Measurements from ENCODE around the gene PNLIPRP2.

The PNLIPRP2 gene

DNA sequence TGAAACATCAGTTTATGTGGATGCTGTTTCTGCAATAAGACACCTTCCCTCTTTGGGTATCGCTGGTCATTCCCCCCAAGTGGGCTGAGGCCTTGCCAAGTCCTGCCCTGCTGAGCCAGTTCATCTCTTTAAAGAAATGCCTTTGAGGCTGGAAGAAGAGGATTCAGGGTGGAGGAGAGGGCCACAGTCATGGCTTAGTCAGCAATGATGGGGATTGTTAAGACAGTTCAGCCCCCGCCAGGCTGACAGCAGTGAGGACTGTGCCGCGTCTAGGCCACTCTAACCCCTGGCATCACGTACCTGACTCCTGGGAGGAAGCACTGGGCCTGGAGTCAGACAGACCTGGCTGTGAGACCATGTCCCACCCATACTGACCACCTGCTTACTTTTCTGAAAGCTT is 48.3 kb downstream of the PNLIPRP2 start:
- no peak for DNase-seq
- no peak for TF ChIP-seq CTCF (IDR thresholded peaks at IDR 0.05; ENCODE audit: low read depth, low read length)
- Histone ChIP-seq H3K36me3 (no peaks in the 10 kb centered on the region), H3K4me1 (no peaks in the 10 kb centered on the region), H3K27me3 (no peaks in the 10 kb centered on the region), H3K4me3 (ENCODE audit: low read depth, low read length) (no peak overlapping the region), H3K9me3 (no peaks in the 10 kb centered on the region)

DNA sequence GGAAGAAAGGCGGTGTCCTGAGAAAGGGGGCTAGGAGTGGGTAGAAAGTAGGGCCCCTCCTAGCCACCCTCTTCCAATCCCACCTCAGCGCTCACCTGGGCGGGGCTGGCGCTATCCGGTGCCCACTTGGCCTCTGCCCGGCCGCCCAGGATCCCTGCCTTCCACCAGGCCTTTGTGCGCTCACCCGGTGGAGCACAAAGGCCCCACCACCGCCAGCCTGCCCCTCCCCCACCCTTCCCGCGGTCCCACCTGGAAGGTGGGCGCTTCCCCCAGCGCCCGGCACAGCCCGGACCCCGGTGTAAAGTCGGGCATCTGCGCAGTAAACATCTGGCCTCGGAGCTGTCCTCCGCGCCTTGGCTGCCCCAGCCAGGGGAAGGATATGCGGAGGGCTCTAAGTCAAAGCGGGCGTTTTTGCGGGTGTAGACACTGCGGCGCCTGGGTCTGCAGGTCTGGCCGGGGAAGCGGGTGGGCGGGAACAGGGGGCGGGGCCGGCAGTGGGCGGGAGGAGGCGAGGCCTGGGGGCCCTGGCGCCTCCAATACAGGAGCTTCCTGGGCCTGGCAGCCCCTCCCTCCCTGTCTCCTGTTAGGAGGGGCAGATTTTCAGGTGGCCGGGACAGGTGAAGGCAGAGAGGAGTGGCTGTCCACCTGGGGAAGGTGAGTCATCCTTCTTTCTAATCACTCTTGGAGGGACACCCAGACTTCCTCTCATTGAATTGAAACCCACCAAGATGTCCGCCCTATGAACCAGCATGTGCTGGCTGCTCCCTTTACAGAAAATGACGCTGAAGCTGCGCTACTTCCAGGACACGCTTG is 49.3 kb downstream of the PNLIPRP2 start:
- Histone ChIP-seq H3K27me3 (no peaks in the 10 kb centered on the region), H3K36me3 (no peaks in the 10 kb centered on the region), H3K4me3 (ENCODE audit: low read depth, low read length) (no peak overlapping the region), H3K9me3 (no peaks in the 10 kb centered on the region), H3K4me1 (no peaks in the 10 kb centered on the region)
- TF ChIP-seq CTCF (IDR thresholded peaks at IDR 0.05; ENCODE audit: low read depth, low read length) = no peak
- peak; percentile 36 for DNase-seq

GRCh38 chr10:116670706-116671105 is 50.0 kb downstream of the PNLIPRP2 start:
- no peaks in the 10 kb centered on the region for H3K27me3 ChIP-seq
- H3K4me3 ChIP-seq (ENCODE audit: low read depth, low read length) = no peak overlapping the region
- TF ChIP-seq CTCF (IDR thresholded peaks at IDR 0.05; ENCODE audit: low read depth, low read length) = no peak
- H3K9me3 ChIP-seq = no peaks in the 10 kb centered on the region
- no peaks in the 10 kb centered on the region for H3K36me3 ChIP-seq
- no peaks in the 10 kb centered on the region for H3K4me1 ChIP-seq
- DNase-seq = no peak

GRCh38 chr10:116671274-116671926 is 50.6 kb downstream of the PNLIPRP2 start:
- H3K4me3 ChIP-seq (ENCODE audit: low read depth, low read length) = no peak overlapping the region
- no peak for DNase-seq
- no peaks in the 10 kb centered on the region for H3K4me1 ChIP-seq
- no peaks in the 10 kb centered on the region for H3K27me3 ChIP-seq
- TF ChIP-seq CTCF (IDR thresholded peaks at IDR 0.05; ENCODE audit: low read depth, low read length) = no peak
- H3K36me3 ChIP-seq = no peaks in the 10 kb centered on the region
- no peaks in the 10 kb centered on the region for H3K9me3 ChIP-seq

GRCh38 chr10:116672891-116673290 is 52.1 kb downstream of the PNLIPRP2 start:
- Histone ChIP-seq H3K36me3 (no peaks in the 10 kb centered on the region), H3K9me3 (no peaks in the 10 kb centered on the region), H3K4me1 (no peaks in the 10 kb centered on the region), H3K4me3 (ENCODE audit: low read depth, low read length) (no peak overlapping the region), H3K27me3 (no peaks in the 10 kb centered on the region)
- no peak for DNase-seq
- no peak for TF ChIP-seq CTCF (IDR thresholded peaks at IDR 0.05; ENCODE audit: low read depth, low read length)

GRCh38 chr10:116673866-116674265 is 53.1 kb downstream of the PNLIPRP2 start:
- TF ChIP-seq CTCF (IDR thresholded peaks at IDR 0.05; ENCODE audit: low read depth, low read length) = no peak
- H3K36me3 ChIP-seq = no peaks in the 10 kb centered on the region
- H3K4me1 ChIP-seq = no peaks in the 10 kb centered on the region
- H3K9me3 ChIP-seq = no peaks in the 10 kb centered on the region
- H3K27me3 ChIP-seq = no peaks in the 10 kb centered on the region
- DNase-seq = no peak
- no peak overlapping the region for H3K4me3 ChIP-seq (ENCODE audit: low read depth, low read length)
